Measurements from ENCODE around the gene CENPB. TPM values are rescaled to one million over a fixed set of nuclear protein-coding genes. Genes with fewer than 3 reads are reported as not detected.
"Not testable (repeated sequence)": the region's sequence is repeated elsewhere in the genome, so short reads cannot be mapped to it uniquely, and the experiment has no call there.

Gene CENPB, protein sequence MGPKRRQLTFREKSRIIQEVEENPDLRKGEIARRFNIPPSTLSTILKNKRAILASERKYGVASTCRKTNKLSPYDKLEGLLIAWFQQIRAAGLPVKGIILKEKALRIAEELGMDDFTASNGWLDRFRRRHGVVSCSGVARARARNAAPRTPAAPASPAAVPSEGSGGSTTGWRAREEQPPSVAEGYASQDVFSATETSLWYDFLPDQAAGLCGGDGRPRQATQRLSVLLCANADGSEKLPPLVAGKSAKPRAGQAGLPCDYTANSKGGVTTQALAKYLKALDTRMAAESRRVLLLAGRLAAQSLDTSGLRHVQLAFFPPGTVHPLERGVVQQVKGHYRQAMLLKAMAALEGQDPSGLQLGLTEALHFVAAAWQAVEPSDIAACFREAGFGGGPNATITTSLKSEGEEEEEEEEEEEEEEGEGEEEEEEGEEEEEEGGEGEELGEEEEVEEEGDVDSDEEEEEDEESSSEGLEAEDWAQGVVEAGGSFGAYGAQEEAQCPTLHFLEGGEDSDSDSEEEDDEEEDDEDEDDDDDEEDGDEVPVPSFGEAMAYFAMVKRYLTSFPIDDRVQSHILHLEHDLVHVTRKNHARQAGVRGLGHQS
- 10 to 100 TPM; 67.0 to 68.0 TPM for total RNA-seq

DNA sequence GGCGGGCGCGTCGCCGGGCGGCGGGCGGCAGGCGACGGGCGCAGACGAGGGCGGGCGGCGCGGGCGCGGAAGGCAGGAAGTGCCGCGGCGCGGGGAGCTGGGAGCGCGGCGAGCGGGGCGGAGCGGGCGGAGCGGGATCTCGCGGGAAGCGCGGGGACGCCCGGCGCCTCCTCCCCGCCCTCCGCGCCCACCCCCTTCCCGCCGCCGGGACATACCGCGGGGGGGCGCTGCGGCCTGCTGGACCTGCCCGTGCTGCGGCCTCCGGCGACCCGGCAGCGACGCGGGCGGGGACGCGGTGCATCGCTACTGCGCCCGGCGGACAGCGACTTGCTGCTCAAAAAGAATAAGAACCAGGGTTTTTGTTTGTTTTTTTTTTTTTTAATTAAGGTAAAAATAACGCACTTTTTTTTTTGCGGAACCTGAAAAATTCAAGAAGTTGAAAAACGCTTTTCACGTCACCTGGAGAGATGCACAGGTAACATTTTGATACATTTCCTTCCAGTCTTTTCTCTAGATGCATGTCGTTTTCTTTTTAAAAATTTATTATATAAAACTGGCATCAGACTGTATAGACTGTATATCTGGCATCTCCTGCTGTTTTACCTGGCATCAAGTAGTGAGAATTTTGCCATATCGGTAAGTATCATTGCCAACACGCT, at the start of gene CENPB:
CENPB (minus strand) TSS at position 76 of the 659 bp plus-strand sequence. CDS start 257 bp downstream, outside the sequence.
- Mint-ChIP-seq H3K9me3 (no peaks in the 10 kb centered on the region), H3K4me3 (peak within 1 kb of the TSS; percentile 81), H3K4me1 (peaks cover 45% of the 10 kb centered on the region), H3K36me3 (ENCODE audit: low read depth) (peaks cover 11% of the 10 kb centered on the region), H3K27me3 (no peaks in the 10 kb centered on the region), H3K27ac (peak within 1 kb of the TSS; percentile 77)
- DNase-seq = peak; percentile 92
- ChIA-PET CTCF (interaction anchor here (0.6 to 9.4 kb wide), 19 partner anchors 8 to 305 kb away, joined by 3 to 98 read pairs (median 5); partner anchors contain the start of genes ADISSP and AP5S1), POLR2A (interaction anchor here (0.6 to 8.8 kb wide), 16 partner anchors 8 to 121 kb away, joined by 3 to 90 read pairs (median 4); partner anchors contain the start of genes ADISSP, AP5S1 and CDC25B)

DNA sequence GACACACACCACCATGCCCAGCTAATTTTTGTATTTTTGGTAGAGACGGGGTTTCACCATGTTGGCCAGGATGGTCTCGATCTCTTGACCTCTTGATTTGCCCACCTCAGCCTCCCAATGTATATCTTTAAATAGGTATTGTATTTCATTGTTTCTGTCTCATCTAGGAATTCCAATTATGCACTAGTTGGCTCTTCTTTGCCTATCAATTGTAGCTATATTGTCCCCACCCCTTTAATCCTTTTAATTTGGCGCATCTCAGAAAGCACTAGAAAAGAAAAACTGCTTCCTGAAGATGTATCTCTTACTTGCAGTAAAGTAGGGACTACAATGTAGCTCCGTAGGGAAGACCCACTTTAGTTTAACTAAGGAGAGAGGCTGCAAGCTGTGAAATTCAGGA, 49.6 kb upstream of the CENPB start:
- no peaks in the 10 kb centered on the region for H3K9me3 Mint-ChIP-seq
- H3K27ac Mint-ChIP-seq = no peak overlapping the region
- H3K27me3 Mint-ChIP-seq = no peaks in the 10 kb centered on the region
- H3K4me3 Mint-ChIP-seq = no peak overlapping the region
- POLR2A ChIA-PET = interaction anchor here (0.8 to 1.6 kb wide), 2 partner anchors 15 to 16 kb away, joined by 3 read pairs; partner anchors contain the start of gene AP5S1
- no peak for DNase-seq
- peaks cover 19% of the 10 kb centered on the region for H3K4me1 Mint-ChIP-seq
- CTCF ChIA-PET = interaction anchor here (0.8 to 1.8 kb wide), 2 partner anchors 19 to 20 kb away, joined by 5 to 7 read pairs; no protein-coding TSS in a partner anchor
- peaks cover 5% of the 10 kb centered on the region for H3K36me3 Mint-ChIP-seq (ENCODE audit: low read depth)

DNA sequence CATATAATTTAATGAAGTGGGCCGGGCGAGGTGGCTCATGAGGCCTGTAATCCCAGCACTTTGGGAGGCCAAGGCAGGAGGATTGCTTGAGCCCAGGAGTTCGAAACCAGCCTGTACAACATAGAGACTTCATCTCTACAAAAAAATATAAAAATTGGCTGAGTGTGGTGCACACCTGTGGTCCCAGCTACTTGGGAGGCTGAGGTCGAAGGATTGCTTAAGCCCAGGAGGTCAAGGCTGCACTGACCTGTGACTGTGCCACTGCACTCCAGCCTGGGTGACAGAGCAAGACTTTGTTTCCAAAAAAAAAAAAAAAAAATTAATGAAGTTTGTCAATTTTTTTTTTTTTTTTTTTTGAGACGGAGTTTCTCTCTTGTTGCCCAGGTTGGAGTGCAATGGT, 43.4 kb upstream of the CENPB start:
- DNase-seq, H3K9me3 Mint-ChIP-seq: not testable (repeated sequence)

DNA sequence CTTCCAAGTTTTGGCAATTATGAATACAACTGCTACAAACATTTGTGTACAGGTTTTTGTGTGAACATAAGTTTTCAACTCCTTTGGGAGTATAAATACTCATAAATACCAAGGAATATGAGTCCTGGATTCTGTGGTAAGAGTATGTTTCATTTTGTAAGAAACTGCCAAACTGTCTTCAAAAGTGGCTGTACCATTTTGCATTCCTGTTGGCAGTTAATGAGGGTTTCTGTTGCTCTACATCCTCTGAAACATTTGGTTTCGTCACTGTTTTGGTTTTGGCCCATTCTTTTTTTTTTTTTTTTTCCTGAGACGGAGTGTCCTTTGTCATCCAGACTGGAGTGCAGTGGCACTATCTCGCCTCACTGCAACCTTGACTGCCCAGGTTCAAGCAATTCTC, 42.3 kb upstream of the CENPB start:
- POLR2A ChIA-PET = interaction anchor here (1.7 kb wide), 1 partner anchor 50 kb away, joined by 3 read pairs; no protein-coding TSS in a partner anchor
- CTCF ChIA-PET = no interaction called here
- H3K9me3 Mint-ChIP-seq = no peaks in the 10 kb centered on the region
- peaks cover 16% of the 10 kb centered on the region for H3K36me3 Mint-ChIP-seq (ENCODE audit: low read depth)
- H3K4me1 Mint-ChIP-seq = no peaks in the 10 kb centered on the region
- no peak overlapping the region for H3K4me3 Mint-ChIP-seq
- no peak overlapping the region for H3K27ac Mint-ChIP-seq
- DNase-seq = no peak
- H3K27me3 Mint-ChIP-seq = no peaks in the 10 kb centered on the region

More for the DNA sequence above, 43.4 kb upstream of the CENPB start:
- H3K27ac Mint-ChIP-seq, H3K27me3 Mint-ChIP-seq, H3K4me3 Mint-ChIP-seq, H3K4me1 Mint-ChIP-seq: not testable (repeated sequence)
- ChIA-PET CTCF (interaction anchor here (0.7 kb wide), 1 partner anchor 17 kb away, joined by 3 read pairs; no protein-coding TSS in a partner anchor), POLR2A (interaction anchor here (1.7 kb wide), 1 partner anchor 51 kb away, joined by 3 read pairs; no protein-coding TSS in a partner anchor)
- peaks cover 16% of the 10 kb centered on the region for H3K36me3 Mint-ChIP-seq (ENCODE audit: low read depth)

DNA sequence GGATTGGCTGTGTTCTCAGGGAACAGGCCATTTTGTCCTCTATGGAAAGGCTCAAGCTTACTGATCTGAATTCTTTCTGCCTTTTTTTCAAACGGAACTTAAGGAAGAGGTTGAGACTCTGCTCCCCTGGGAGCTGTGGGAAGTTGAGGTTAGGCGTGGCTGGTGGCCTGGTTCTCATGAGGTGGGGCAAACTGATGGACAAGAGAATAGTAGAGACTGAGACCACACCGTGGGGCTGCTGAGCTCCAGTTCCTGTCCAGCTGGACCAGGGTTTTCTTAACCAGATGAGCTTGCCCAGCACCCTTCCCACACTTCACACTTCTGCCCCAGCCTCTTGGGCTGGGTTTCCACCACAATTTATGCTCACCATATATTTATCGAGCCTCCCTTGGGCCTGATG, 39.9 kb upstream of the CENPB start:
- no peak overlapping the region for H3K4me3 Mint-ChIP-seq
- H3K36me3 Mint-ChIP-seq (ENCODE audit: low read depth) = peaks cover 21% of the 10 kb centered on the region
- ChIA-PET CTCF (interaction anchor here (1.8 kb wide), 1 partner anchor 39 kb away, joined by 4 read pairs; no protein-coding TSS in a partner anchor), POLR2A (interaction anchor here (1.2 to 1.6 kb wide), 3 partner anchors 11 to 31 kb away, joined by 3 to 4 read pairs (median 3); partner anchors contain the start of gene CDC25B)
- peaks cover 8% of the 10 kb centered on the region for H3K4me1 Mint-ChIP-seq
- no peaks in the 10 kb centered on the region for H3K27me3 Mint-ChIP-seq
- no peaks in the 10 kb centered on the region for H3K9me3 Mint-ChIP-seq
- no peak overlapping the region for H3K27ac Mint-ChIP-seq
- DNase-seq = no peak

DNA sequence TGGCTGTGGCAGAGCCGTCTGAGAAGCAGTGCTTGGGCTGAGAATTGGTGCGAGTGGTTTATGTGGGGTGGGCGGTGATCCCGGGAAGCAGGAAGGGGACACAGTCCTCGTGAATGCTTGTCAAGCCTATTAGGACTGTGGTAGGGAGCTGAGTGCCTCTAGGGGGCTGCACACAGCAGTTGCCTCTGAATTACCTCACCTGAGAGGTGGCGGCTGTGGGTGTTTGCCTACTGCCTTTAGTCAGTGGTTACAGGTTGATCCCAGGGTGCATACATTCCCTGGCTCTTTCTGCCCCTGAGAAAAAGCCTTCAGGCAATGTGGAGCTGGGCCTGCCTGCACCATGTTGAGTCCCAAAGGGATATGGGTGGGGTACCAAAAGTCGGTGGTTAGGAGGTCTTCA, 39.0 kb upstream of the CENPB start:
- CTCF ChIA-PET = no interaction called here
- Mint-ChIP-seq H3K9me3 (no peaks in the 10 kb centered on the region), H3K36me3 (ENCODE audit: low read depth) (peaks cover 21% of the 10 kb centered on the region), H3K27ac (no peak overlapping the region), H3K27me3 (no peaks in the 10 kb centered on the region), H3K4me3 (no peak overlapping the region), H3K4me1 (peaks cover 12% of the 10 kb centered on the region)
- POLR2A ChIA-PET = interaction anchor here (1.2 to 1.6 kb wide), 3 partner anchors 12 to 57 kb away, joined by 3 to 4 read pairs (median 4); partner anchors contain the start of genes ADISSP and CDC25B
- no peak for DNase-seq

DNA sequence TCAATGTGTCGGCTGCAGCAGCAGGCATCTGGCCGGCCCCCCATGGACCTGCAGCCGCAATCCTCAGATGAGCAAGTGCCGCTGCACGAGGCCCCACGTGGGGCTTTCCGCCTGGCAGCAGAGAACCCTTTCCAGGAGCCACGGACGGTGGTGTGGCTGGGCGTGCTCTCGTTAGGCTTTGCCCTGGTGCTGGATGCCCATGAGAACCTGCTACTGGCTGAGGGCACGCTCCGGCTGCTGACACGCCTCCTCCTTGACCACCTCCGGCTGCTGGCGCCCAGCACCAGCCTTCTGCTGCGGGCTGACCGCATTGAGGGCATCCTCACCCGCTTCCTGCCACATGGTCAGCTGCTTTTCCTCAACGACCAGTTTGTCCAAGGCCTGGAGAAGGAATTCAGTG, 37.3 kb upstream of the CENPB start:
- no peaks in the 10 kb centered on the region for H3K9me3 Mint-ChIP-seq
- no peak overlapping the region for H3K27ac Mint-ChIP-seq
- H3K27me3 Mint-ChIP-seq = no peaks in the 10 kb centered on the region
- H3K36me3 Mint-ChIP-seq (ENCODE audit: low read depth) = peaks cover 18% of the 10 kb centered on the region
- POLR2A ChIA-PET = interaction anchor here (1.5 to 1.6 kb wide), 2 partner anchors 10 to 56 kb away, joined by 3 to 4 read pairs; partner anchors contain the start of gene ADISSP
- DNase-seq = no peak
- no peak overlapping the region for H3K4me3 Mint-ChIP-seq
- peaks cover 23% of the 10 kb centered on the region for H3K4me1 Mint-ChIP-seq
- CTCF ChIA-PET = no interaction called here

DNA sequence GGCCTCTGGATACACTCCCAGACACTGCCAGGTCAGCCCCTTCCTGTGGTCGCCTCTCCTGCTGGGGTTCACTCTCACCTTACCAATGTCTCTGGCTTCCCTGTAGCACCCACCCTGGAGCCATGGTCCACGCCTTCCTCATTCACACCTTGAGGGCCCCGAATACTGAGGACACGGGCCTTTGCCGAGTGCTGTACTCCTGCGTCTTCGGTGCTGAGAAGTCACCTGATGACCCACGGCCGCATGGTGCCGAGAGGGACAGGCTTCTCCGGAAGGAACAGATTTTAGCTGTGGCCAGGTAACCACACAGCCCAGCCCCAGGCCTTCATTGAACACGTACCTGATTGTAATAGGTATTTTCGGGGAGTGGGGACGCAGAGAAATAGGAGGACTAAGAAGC, 35.5 kb upstream of the CENPB start:
- H3K9me3 Mint-ChIP-seq = no peaks in the 10 kb centered on the region
- ChIA-PET POLR2A (interaction anchor here (3.4 to 5.4 kb wide), 2 partner anchors 11 to 34 kb away, joined by 51 to 90 read pairs; partner anchors contain the start of gene CENPB), CTCF (interaction anchor here (1.7 to 6.2 kb wide), 4 partner anchors 16 to 36 kb away, joined by 11 to 98 read pairs (median 30); partner anchors contain the start of genes CENPB and SPEF1)
- H3K27me3 Mint-ChIP-seq = no peaks in the 10 kb centered on the region
- H3K27ac Mint-ChIP-seq = peak overlapping the region; percentile 89
- peaks cover 40% of the 10 kb centered on the region for H3K4me1 Mint-ChIP-seq
- DNase-seq = no peak
- peaks cover 15% of the 10 kb centered on the region for H3K36me3 Mint-ChIP-seq (ENCODE audit: low read depth)
- H3K4me3 Mint-ChIP-seq = peak overlapping the region; percentile 85

DNA sequence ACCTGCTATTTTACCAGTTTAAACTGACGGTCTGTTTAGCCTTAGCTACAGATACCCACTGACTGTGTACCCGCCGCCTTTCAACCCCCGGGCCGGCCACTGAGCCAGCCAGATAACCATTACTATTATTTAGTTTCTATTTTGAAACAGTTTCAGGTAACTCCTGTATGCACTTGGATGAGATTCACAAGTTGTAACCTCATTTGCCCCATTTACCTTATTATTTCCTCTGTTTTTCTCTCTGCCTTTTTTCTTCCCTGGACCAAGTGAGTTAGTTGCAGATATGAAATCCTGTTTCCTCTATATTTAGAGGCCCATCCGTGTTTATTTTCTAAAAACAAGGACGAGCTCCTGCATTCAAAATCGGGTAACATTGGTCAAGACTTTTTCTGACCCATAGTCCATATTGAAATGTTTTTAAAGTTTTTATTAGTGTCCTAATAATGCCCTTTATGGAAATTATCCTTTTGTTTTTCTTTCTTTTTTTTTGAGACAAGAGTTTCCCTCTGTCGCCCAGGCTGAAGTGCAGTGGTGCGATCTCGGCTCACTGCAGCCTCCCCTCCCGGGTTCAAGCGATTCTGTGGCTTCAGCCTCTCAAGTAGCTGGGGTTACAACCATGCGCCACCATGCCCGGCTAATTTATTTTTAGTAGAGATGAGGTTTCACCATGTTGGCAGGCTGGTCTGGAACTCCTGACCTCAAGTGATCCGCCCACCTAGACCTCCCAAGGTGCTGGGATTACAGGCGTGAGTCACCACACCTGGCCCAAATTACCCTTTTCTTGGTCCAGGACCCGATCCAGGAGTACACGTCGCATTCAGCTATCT, 34.6 kb upstream of the CENPB start:
- peaks cover 11% of the 10 kb centered on the region for H3K36me3 Mint-ChIP-seq (ENCODE audit: low read depth)
- no peaks in the 10 kb centered on the region for H3K9me3 Mint-ChIP-seq
- H3K4me3 Mint-ChIP-seq = peak overlapping the region; percentile 85
- CTCF ChIA-PET = interaction anchor here (0.6 to 6.2 kb wide), 27 partner anchors 12 to 264 kb away, joined by 3 to 98 read pairs (median 5); partner anchors contain the start of genes ADISSP, CDC25B, CENPB and MAVS
- POLR2A ChIA-PET = interaction anchor here (0.7 to 5.4 kb wide), 23 partner anchors 10 to 777 kb away, joined by 3 to 90 read pairs (median 4); partner anchors contain the start of genes ADISSP, CENPB and SPEF1
- DNase-seq = no peak
- peak overlapping the region; percentile 89 for H3K27ac Mint-ChIP-seq
- H3K27me3 Mint-ChIP-seq = no peaks in the 10 kb centered on the region
- H3K4me1 Mint-ChIP-seq = peaks cover 49% of the 10 kb centered on the region

DNA sequence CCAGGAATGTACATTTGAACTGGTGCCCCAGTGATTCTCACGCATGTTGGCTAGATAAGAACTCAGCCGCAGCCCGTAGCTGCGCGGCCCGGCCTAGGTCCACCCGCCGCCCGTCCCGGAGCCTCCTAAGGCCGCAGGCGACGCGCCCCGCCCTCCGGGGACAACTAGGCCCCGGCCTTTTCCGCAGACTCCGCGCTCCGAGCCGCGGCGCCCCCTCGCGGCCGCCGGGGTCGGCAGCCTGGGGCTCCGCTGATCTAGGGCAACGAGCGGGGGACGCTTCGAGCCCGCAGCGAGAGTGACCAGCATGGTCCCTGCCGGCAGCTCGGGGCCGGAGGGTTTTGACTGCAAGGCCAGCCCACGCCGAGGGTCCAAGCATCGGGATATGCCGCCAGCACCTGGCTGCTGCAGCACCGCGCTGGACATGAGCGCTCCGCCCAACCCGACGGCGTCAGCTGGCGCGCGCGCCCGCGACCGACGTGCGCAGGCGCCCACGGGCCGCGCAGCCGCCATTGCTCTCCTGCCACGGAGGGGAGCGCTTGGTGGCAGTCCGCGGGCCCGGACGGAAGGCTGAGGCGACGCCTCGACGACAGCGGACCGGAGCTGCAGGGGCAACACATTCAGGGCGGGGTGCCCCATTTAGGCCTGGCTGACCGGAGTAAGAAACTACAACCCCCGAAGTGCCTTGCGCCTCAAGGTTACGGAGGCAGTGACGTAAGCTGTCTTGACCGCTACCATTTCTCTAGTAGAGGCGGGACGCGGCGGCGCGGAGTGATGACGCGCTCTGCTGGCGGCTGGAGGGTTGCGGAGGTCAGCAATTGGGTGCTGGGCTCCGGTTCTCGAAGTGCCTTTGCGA, 33.7 kb upstream of the CENPB start, which contains the start of gene AP5S1:
AP5S1 (plus strand) TSS at position 500 of the 853 bp plus-strand sequence. CDS start 1,571 bp downstream, outside the sequence.
- ChIA-PET POLR2A (interaction anchor here (0.7 to 5.4 kb wide), 24 partner anchors 9 to 776 kb away, joined by 3 to 90 read pairs (median 4); partner anchors contain the start of genes ADISSP, CENPB and SPEF1), CTCF (interaction anchor here (0.6 to 6.2 kb wide), 27 partner anchors 13 to 265 kb away, joined by 3 to 98 read pairs (median 5); partner anchors contain the start of genes ADISSP, CDC25B, CENPB and MAVS)
- Mint-ChIP-seq H3K36me3 (ENCODE audit: low read depth) (peaks cover 7% of the 10 kb centered on the region), H3K4me1 (peaks cover 57% of the 10 kb centered on the region), H3K9me3 (no peaks in the 10 kb centered on the region), H3K27ac (peak within 1 kb of the TSS; percentile 89), H3K4me3 (peak within 1 kb of the TSS; percentile 85), H3K27me3 (no peaks in the 10 kb centered on the region)
- DNase-seq = peak; percentile 95

Measured in activated CD4-positive, alpha-beta memory T cell treated with anti-CD3 and anti-CD28 coated beads, Interleukin-2, amount 10 ng/mL, durations not matched to agents 7 days and 5 days (primary cell).